Breast epithelium (tissue), 3 donors: ENCODE data around the gene SUPT20HL2.

Experiments used
- CTCF ChIP-seq, 3 donors: fragments of 450-650 bp; IDR thresholded peaks; one replicate each; pipeline ENCODE4 v1.5.1; 2016 to 2017; ENCODE audit warnings: antibody characterized with exemption in 3 of 3, mild to moderate bottlenecking in 3 of 3, moderate library complexity in 3 of 3
- POLR2A ChIP-seq: fragments of 450-650 bp; IDR thresholded peaks from one replicate; pipeline ENCODE4 v1.6.1; 2016; ENCODE audit warnings: antibody characterized with exemption, mild to moderate bottlenecking, moderate library complexity
- POLR2AphosphoS5 ChIP-seq, 3 donors: sonication (generic); formaldehyde crosslinking; IDR thresholded peaks; one replicate each; pipeline ENCODE4 v1.6.1; 2017; ENCODE audit warnings: antibody characterized with exemption in 3 of 3

- no peak for TF ChIP-seq CTCF (IDR thresholded peaks at IDR 0.05)
- no peak for TF ChIP-seq POLR2AphosphoS5 (IDR thresholded peaks at IDR 0.05)
- no peak for TF ChIP-seq POLR2A
Observed at GRCh38 chrX:24301060-24301459, 12.8 kb downstream of the SUPT20HL2 start.
